H1 (cell line): ENCODE results near the gene TBP. TPM values are rescaled to one million over a fixed set of nuclear protein-coding genes. Genes with fewer than 3 reads are reported as not detected.

ENCODE experiments used
- CTCF ChIA-PET: fragments of 300-600 bp; sonication (Branson Sonifier 250); formaldehyde crosslinking; loops from one replicate; lab custom pipeline; 2021; ENCODE audit not compliant: partially characterized antibody; lab: Charles Lee
- POLR2A ChIA-PET: fragments of 300-600 bp; sonication (Branson Sonifier 250); formaldehyde crosslinking; loops from one replicate; lab custom pipeline; 2021; ENCODE audit warnings: inconsistent platforms; ENCODE audit not compliant: partially characterized antibody; lab: Charles Lee
- DNase-seq, 2 experiments: peaks; one replicate each; pipeline versions ENCODE4 v3.0.0 to v3.0.0-alpha.2; 2010 to 2022; ENCODE audit warnings: low spot score in 2 of 2, low read depth in 1 of 2, mixed read lengths in 1 of 2
- FAIRE-seq: peaks from 2 replicates; lab custom pipeline; 2011; peaks lifted over from hg19 to GRCh38; lab: Jason Lieb, UNC
- H2AFZ ChIP-seq: 2 replicates; pipeline ENCODE4 v1.8.1; 2012; ENCODE audit warnings: low read length, inconsistent platforms
- H2AK5ac ChIP-seq: 2 replicates; pipeline ENCODE4 v1.6.1; 2013; ENCODE audit warnings: low read depth, low read length
- H2BK120ac ChIP-seq: replicated peaks from 2 replicates; pipeline ENCODE3; 2013; ENCODE audit warnings: low read depth, low read length, inconsistent platforms
- H2BK12ac ChIP-seq: 2 replicates; pipeline ENCODE4 v1.6.1; 2013; ENCODE audit warnings: low read depth, low read length
- H2BK15ac ChIP-seq: 2 replicates; pipeline ENCODE4 v1.6.1; 2013; ENCODE audit warnings: low read length
- H2BK20ac ChIP-seq: 2 replicates; pipeline ENCODE4 v1.6.1; 2013; ENCODE audit warnings: low read length
- H2BK5ac ChIP-seq: 2 replicates; pipeline ENCODE4 v1.6.1; 2013; ENCODE audit warnings: low read depth, low read length
- H3K14ac ChIP-seq: 2 replicates; pipeline ENCODE4 v1.6.1; 2013; ENCODE audit warnings: inconsistent platforms; ENCODE audit not compliant: insufficient read length
- H3K18ac ChIP-seq: 2 replicates; pipeline ENCODE4 v1.6.1; 2013; ENCODE audit warnings: low read length; ENCODE audit errors: extremely low read depth
- H3K23ac ChIP-seq: 2 replicates; pipeline ENCODE4 v1.6.1; 2013; ENCODE audit warnings: inconsistent platforms; ENCODE audit not compliant: insufficient read length
- H3K23me2 ChIP-seq: 2 replicates; pipeline ENCODE4 v1.6.1; 2013; ENCODE audit warnings: low read depth, low read length
- H3K27ac ChIP-seq: 2 replicates; pipeline ENCODE4 v1.6.1; 2011; ENCODE audit warnings: low read depth, low read length, inconsistent platforms
- H3K27me3 ChIP-seq, 4 experiments: replicated peaks in 1 of 4; 1 replicate in 1 of 4; 2 replicates in 3 of 4; pipeline versions ENCODE4 v1.6.1 to v1.8.1; 2011 to 2013; ENCODE audit warnings: low read length in 3 of 4, mild to moderate bottlenecking in 3 of 4, inconsistent platforms in 2 of 4, mixed read lengths in 2 of 4, moderate library complexity in 1 of 4; ENCODE audit not compliant: control insufficient read depth in 3 of 4, insufficient read depth in 3 of 4; ENCODE audit errors: extremely low read depth in 1 of 4
- H3K36me3 ChIP-seq, 4 experiments: 2 replicates each; pipeline versions ENCODE4 v1.6.1 to v1.8.1; 2011 to 2013; ENCODE audit warnings: mild to moderate bottlenecking in 4 of 4, low read length in 3 of 4, moderate library complexity in 2 of 4, control low read depth in 1 of 4, inconsistent platforms in 1 of 4; ENCODE audit not compliant: insufficient read depth in 4 of 4, control insufficient read depth in 2 of 4
- H3K4ac ChIP-seq: replicated peaks from 2 replicates; pipeline ENCODE3; 2013; ENCODE audit warnings: low read length, low read depth, mixed read lengths, inconsistent platforms; ENCODE audit not compliant: insufficient read length
- H3K4me1 ChIP-seq, 4 experiments: replicated peaks in 1 of 4; 1 replicate in 1 of 4; 2 replicates in 3 of 4; pipeline versions ENCODE4 v1.6.1 to v1.8.1; 2011 to 2013; ENCODE audit warnings: low read length in 3 of 4, inconsistent platforms in 2 of 4, mixed read lengths in 1 of 4; ENCODE audit not compliant: insufficient read depth in 4 of 4, control insufficient read depth in 3 of 4
- H3K4me2 ChIP-seq, 2 experiments: 2 replicates each; pipeline versions ENCODE4 v1.6.1 to v1.8.1; 2011 to 2013; ENCODE audit warnings: low read depth in 2 of 2, low read length in 2 of 2, control low read depth in 1 of 2, inconsistent platforms in 1 of 2, mild to moderate bottlenecking in 1 of 2; ENCODE audit not compliant: insufficient read depth in 1 of 2
- H3K4me3 ChIP-seq, 4 experiments: fragments of 200-600, 300-600 bp in 1 of 4; sonication (generic), shearing (Covaris generic), sonication (Bioruptor Twin) in 1 of 4; 2 replicates each; pipeline versions ENCODE4 v1.5.1 to v1.8.1; 2011 to 2016; ENCODE audit warnings: low read length in 4 of 4, low read depth in 3 of 4, control low read depth in 2 of 4, inconsistent platforms in 2 of 4, mild to moderate bottlenecking in 2 of 4, mixed read lengths in 1 of 4, moderate library complexity in 1 of 4; ENCODE audit not compliant: insufficient read depth in 2 of 4; ENCODE audit errors: extremely low read depth in 1 of 4
- H3K56ac ChIP-seq: replicated peaks from 2 replicates; pipeline ENCODE3; 2013; ENCODE audit warnings: low read depth, mild to moderate bottlenecking, mixed read lengths, low read length, inconsistent platforms; ENCODE audit not compliant: insufficient read length
- H3K79me1 ChIP-seq: 2 replicates; pipeline ENCODE4 v1.6.1; 2013; ENCODE audit warnings: low read depth, low read length, control low read depth
- H3K79me2 ChIP-seq, 2 experiments: 2 replicates each; pipeline versions ENCODE4 v1.6.1 to v1.8.1; 2012 to 2013; ENCODE audit warnings: low read length in 2 of 2, mild to moderate bottlenecking in 2 of 2, inconsistent platforms in 1 of 2; ENCODE audit not compliant: insufficient read depth in 2 of 2, control insufficient read depth in 1 of 2
- H3K9ac ChIP-seq, 4 experiments: replicated peaks in 1 of 4; 1 replicate in 1 of 4; 2 replicates in 3 of 4; pipeline versions ENCODE4 v1.6.1 to v1.8.1; 2011 to 2013; ENCODE audit warnings: low read depth in 3 of 4, low read length in 3 of 4, control low read depth in 2 of 4, mild to moderate bottlenecking in 2 of 4, moderate library complexity in 2 of 4, inconsistent platforms in 1 of 4; ENCODE audit errors: extremely low read depth in 1 of 4
- H3K9me3 ChIP-seq, 2 experiments: 2 replicates each; pipeline versions ENCODE4 v1.6.1 to v1.8.1; 2012 to 2013; ENCODE audit warnings: mild to moderate bottlenecking in 2 of 2, moderate library complexity in 2 of 2, control low read depth in 1 of 2, inconsistent platforms in 1 of 2, low read depth in 1 of 2, low read length in 1 of 2, mixed read lengths in 1 of 2; ENCODE audit not compliant: insufficient read depth in 2 of 2
- H4K20me1 ChIP-seq, 2 experiments: replicated peaks in 1 of 2; 2 replicates each; pipeline versions ENCODE3 to v1.8.1; 2011 to 2013; ENCODE audit warnings: inconsistent platforms in 2 of 2, low read length in 2 of 2, mild to moderate bottlenecking in 1 of 2; ENCODE audit not compliant: insufficient read depth in 2 of 2, control insufficient read depth in 1 of 2
- H4K5ac ChIP-seq: 2 replicates; pipeline ENCODE4 v1.6.1; 2013; ENCODE audit warnings: low read length, low read depth, mixed read lengths, inconsistent platforms; ENCODE audit not compliant: insufficient read length
- H4K8ac ChIP-seq: 2 replicates; pipeline ENCODE4 v1.8.0; 2013; ENCODE audit warnings: mild to moderate bottlenecking, moderate library complexity, low read length, inconsistent platforms; ENCODE audit not compliant: insufficient read depth; ENCODE audit errors: extremely low read depth
- H4K91ac ChIP-seq: replicated peaks from 2 replicates; pipeline ENCODE3; 2013; ENCODE audit warnings: low read length, mixed read lengths, inconsistent platforms; ENCODE audit not compliant: insufficient read length
- CBX5 ChIP-seq: fragments of 300-800, 300-1000 bp; sonication (generic); IDR thresholded peaks from 2 replicates; pipeline ENCODE4 v1.7.1; 2016; ENCODE audit warnings: antibody characterized with exemption, low read length, low read depth
- JUND ChIP-seq: IDR thresholded peaks from 2 replicates; pipeline ENCODE4 v1.6.1; 2011; ENCODE audit warnings: mild to moderate bottlenecking, improper control_type of control experiment, low read length
- NANOG ChIP-seq: IDR thresholded peaks from 2 replicates; pipeline ENCODE4 v1.6.1; 2011; ENCODE audit warnings: low read length, low read depth, mild to moderate bottlenecking, inconsistent platforms; ENCODE audit not compliant: insufficient read depth, poor library complexity, severe bottlenecking
- SP2 ChIP-seq: IDR thresholded peaks from 2 replicates; pipeline ENCODE4 v1.6.1; 2012; ENCODE audit warnings: mild to moderate bottlenecking, low read length, inconsistent platforms
- WGBS, 2 experiments: shearing (Covaris generic) in 1 of 2; methylation state at CpG; one replicate each; pipeline versions ENCODE4 v1.1.6 to v1.1.7; 2013 to 2015; ENCODE audit warnings: low lambda C conversion rate in 2 of 2, mixed read lengths in 2 of 2, inconsistent platforms in 1 of 2, low coverage in 1 of 2, missing lambda C conversion rate in 1 of 2; ENCODE audit not compliant: insufficient replicate concordance in 2 of 2, insufficient coverage in 1 of 2, insufficient read length in 1 of 2; ENCODE audit errors: extremely low coverage in 1 of 2, missing lambda C conversion rate in 1 of 2; 5-methylcytosine and 5-hydroxymethylcytosine counted together
- polyA plus RNA-seq, 7 experiments: library from polyadenylated mRNA; depleted of rRNA in 3 of 7; stranded (reverse) in 5 of 7; unstranded in 2 of 7; fragments of >200 nt in 5 of 7; fragments of 200-250 nt in 2 of 7; gene quantifications; 1 replicate in 5 of 7; 2 replicates in 1 of 7; 4 replicates in 1 of 7; pipeline versions ENCODE4 v1.2.1 to v1.2.3, GENCODE V29; 2011 to 2013; ENCODE audit warnings: missing spikeins in 2 of 7, mixed read lengths in 2 of 7
- total RNA-seq: library from RNA; stranded (reverse); fragmentation: NEBNext Ultra II Directional; extraction: Animal tissue kit (Norgen Biotek cat#: 25700); gene quantifications from 2 replicates; pipeline ENCODE4 v1.2.1, GENCODE V29; 2021
- TF ChIP-seq, protein P1 (sequence below): IDR thresholded peaks from 2 replicates; pipeline ENCODE4 v1.6.1; 2011; ENCODE audit warnings: low read depth, mild to moderate bottlenecking, low read length; ENCODE audit not compliant: insufficient read depth

The TBP gene
- total and polyA plus RNA-seq, 2 of the 8 experiments (the other 6 are each of a cell fraction or from before 2014, with no cell fraction given), result 17.2 to 20.9 TPM

DNA sequence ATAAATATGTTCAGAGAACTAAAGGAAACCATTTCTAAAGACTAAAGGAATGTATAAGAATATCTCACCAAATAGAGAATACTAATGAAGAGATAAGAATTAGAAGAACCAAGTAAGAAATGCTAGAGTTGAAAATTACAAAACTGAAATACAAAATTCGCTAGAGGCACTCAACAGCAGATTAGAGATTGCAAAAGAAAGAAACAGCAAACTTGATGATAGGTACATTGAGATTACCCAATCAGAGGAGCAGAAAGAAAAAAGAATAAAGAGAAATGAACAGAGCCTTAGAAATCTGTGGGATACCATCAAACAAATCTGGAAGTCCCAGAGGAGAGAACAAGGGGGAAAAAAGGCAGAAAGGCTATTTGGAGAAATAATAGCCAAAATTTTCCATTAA lies 36.6 kb downstream of the TBP start:
- Histone ChIP-seq H3K9me3 (peaks cover 14 to 31% of the 10 kb centered on the region in 2 experiments; a peak in 3 of 4 replicates), H3K23me2 (no peaks in the 10 kb centered on the region), H3K27me3 (no peaks in the 10 kb centered on the region), H2BK12ac (no peak overlapping the region), H3K18ac (no peak overlapping the region), H3K4ac (no peak overlapping the region), H3K27ac (no peak overlapping the region), H3K4me3 (no peak overlapping the region), H3K56ac (no peak overlapping the region), H4K5ac (no peak overlapping the region), H3K14ac (no peak overlapping the region), H3K9ac (no peak overlapping the region), H3K36me3 (no peaks in the 10 kb centered on the region), H3K79me1 (no peaks in the 10 kb centered on the region), H3K79me2 (no peaks in the 10 kb centered on the region), H2BK5ac (no peak overlapping the region), H2AFZ (no peak overlapping the region), H2BK120ac (no peak overlapping the region), H3K4me2 (no peak overlapping the region), H2BK15ac (no peak overlapping the region), H2BK20ac (no peak overlapping the region), H4K8ac (no peak overlapping the region), H3K23ac (no peak overlapping the region), H4K91ac (no peak overlapping the region), H4K20me1 (no peaks in the 10 kb centered on the region), H3K4me1 (peaks cover 0 to 4% (median 3%) of the 10 kb centered on the region in 4 experiments; a peak in 4 of 7 replicates), H2AK5ac (no peak overlapping the region)
- ChIA-PET CTCF (interaction anchor here (0.9 to 1.2 kb wide), 2 partner anchors 10 to 16 kb away, joined by 3 to 4 read pairs; no protein-coding TSS in a partner anchor), POLR2A (no interaction called here)
- 85% methylated on average over 1 of the region's 1 CpG; no CpG with 5 or more reads in 1 of the 2 experiments for WGBS, 2 experiments
- no peak for FAIRE-seq
- DNase-seq, result no peak
- TF ChIP-seq JUND (no peak), NANOG (no peak), SP2 (no peak), CBX5 (no peak)
- TF ChIP-seq, protein P1, sequence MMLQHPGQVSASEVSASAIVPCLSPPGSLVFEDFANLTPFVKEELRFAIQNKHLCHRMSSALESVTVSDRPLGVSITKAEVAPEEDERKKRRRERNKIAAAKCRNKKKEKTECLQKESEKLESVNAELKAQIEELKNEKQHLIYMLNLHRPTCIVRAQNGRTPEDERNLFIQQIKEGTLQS, result no peak
